ENCODE data around the gene SAP30BP. TPM values are rescaled to one million over a fixed set of nuclear protein-coding genes. Genes with fewer than 3 reads are reported as not detected.

The SAP30BP gene
- total RNA-seq, 5 donors from 2014 or later (not counting 1 experiment from before 2014, with no cell fraction given) = 124 to 191 (median 128) TPM

- Mint-ChIP-seq H3K27ac (no peak overlapping the region), H3K4me1 (peaks cover 0 to 5% (median 3%) of the 10 kb centered on the region in 3 donors), H3K9me3 (no peaks in the 10 kb centered on the region), H3K36me3 (no peaks in the 10 kb centered on the region), H3K27me3 (no peaks in the 10 kb centered on the region), H3K4me3 (no peak overlapping the region)
- CTCF ChIA-PET = no interaction called here
- H3K27ac ChIP-seq (ENCODE audit: low read length) = no peak overlapping the region
- no peak overlapping the region for H3K4me3 ChIP-seq (ENCODE audit: control insufficient read depth in 1 of 2, extremely low read depth in 1 of 2, low read length in 1 of 2)
- H3K36me3 ChIP-seq (ENCODE audit: control insufficient read depth in 2 of 2, extremely low read depth in 1 of 2, insufficient read depth in 1 of 2, low read length in 1 of 2) = no peaks in the 10 kb centered on the region
- POLR2A ChIA-PET = no interaction called here
- H3K4me1 ChIP-seq (ENCODE audit: control insufficient read depth in 1 of 2, extremely low read depth in 1 of 2, insufficient read depth in 2 of 2, low read length in 2 of 2) = no peaks in the 10 kb centered on the region
- H3K9me3 ChIP-seq = no peaks in the 10 kb centered on the region
- no peak for ATAC-seq (replicated peaks in 1 of 4)
- DNase-seq = no peak
- 90% methylated on average over 26 of the region's 31 CpGs for WGBS (ENCODE audit: insufficient coverage)
- peaks cover 0 to 2% of the 10 kb centered on the region in 2 experiments for H3K27me3 ChIP-seq (replicated peaks in 1 of 2; ENCODE audit: control insufficient read depth in 2 of 2, extremely low read depth in 1 of 2, insufficient read depth in 2 of 2, low read length in 1 of 2)
These were observed 64.8 kb downstream of the SAP30BP start for GRCh38 chr17:75731716-75732498.

GRCh38 chr17:75733471-75733870, 66.3 kb downstream of the SAP30BP start:
- Histone ChIP-seq H3K4me1 (ENCODE audit: control insufficient read depth in 1 of 2, extremely low read depth in 1 of 2, insufficient read depth in 2 of 2, low read length in 2 of 2) (no peaks in the 10 kb centered on the region), H3K9me3 (no peaks in the 10 kb centered on the region), H3K27me3 (replicated peaks in 1 of 2; ENCODE audit: control insufficient read depth in 2 of 2, extremely low read depth in 1 of 2, insufficient read depth in 2 of 2, low read length in 1 of 2) (peaks cover 0 to 4% of the 10 kb centered on the region in 2 experiments), H3K36me3 (ENCODE audit: control insufficient read depth in 2 of 2, extremely low read depth in 1 of 2, insufficient read depth in 1 of 2, low read length in 1 of 2) (no peaks in the 10 kb centered on the region), H3K27ac (ENCODE audit: low read length) (no peak overlapping the region), H3K4me3 (ENCODE audit: control insufficient read depth in 1 of 2, extremely low read depth in 1 of 2, low read length in 1 of 2) (no peak overlapping the region)
- Mint-ChIP-seq H3K4me1 (peaks cover 0 to 5% (median 3%) of the 10 kb centered on the region in 3 donors), H3K36me3 (no peaks in the 10 kb centered on the region), H3K9me3 (no peaks in the 10 kb centered on the region), H3K27ac (no peak overlapping the region), H3K27me3 (no peaks in the 10 kb centered on the region), H3K4me3 (no peak overlapping the region)
- CTCF ChIA-PET = no interaction called here
- WGBS (ENCODE audit: insufficient coverage) = 93% methylated on average over 18 of the region's 18 CpGs
- no peak for ATAC-seq (replicated peaks in 1 of 4)
- POLR2A ChIA-PET = no interaction called here
- no peak for DNase-seq

DNA sequence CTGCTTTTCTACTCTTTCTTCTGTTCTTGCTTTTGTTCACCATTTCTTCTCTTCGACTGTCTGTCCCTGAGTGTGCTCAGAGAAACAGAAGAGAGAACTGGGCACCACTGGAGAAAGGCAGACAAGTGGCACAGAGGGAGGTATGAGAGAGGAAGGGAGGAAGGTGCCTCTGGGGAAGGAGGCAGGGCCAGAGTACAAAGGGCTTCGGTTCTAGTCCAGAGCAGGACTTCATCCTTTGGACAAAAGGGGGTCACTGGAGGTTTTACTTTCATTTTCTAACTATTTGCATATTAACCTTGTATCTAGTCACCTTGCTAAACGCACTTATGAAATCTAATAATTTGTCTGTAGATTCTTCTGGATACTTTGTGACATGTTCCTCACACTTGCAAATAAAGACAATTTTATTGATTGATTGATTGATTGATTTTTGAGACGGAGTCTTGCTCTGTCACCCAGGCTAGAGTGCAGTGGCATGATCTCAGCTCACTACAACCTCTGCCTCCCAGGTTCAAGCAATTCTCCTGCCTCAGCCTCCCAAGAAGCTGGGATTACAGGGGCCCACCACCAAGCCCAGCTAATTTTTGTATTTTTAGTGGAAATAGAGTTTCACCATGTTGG, 67.6 kb downstream of the SAP30BP start:
- ChIA-PET CTCF (interaction anchor here in 1 of 2 donors (0.7 kb wide), 1 partner anchor 191 kb away, joined by 5 read pairs; no protein-coding TSS in a partner anchor), POLR2A (no interaction called here)
- no peaks in the 10 kb centered on the region for H3K36me3 ChIP-seq (ENCODE audit: control insufficient read depth in 2 of 2, extremely low read depth in 1 of 2, insufficient read depth in 1 of 2, low read length in 1 of 2)
- no peak overlapping the region for H3K27ac ChIP-seq (ENCODE audit: low read length)
- no peak for DNase-seq
- no peaks in the 10 kb centered on the region for H3K9me3 ChIP-seq
- H3K4me1 ChIP-seq (ENCODE audit: control insufficient read depth in 1 of 2, extremely low read depth in 1 of 2, insufficient read depth in 2 of 2, low read length in 2 of 2) = no peaks in the 10 kb centered on the region
- no peak for ATAC-seq (replicated peaks in 1 of 4)
- peaks cover 0 to 7% of the 10 kb centered on the region in 2 experiments for H3K27me3 ChIP-seq (replicated peaks in 1 of 2; ENCODE audit: control insufficient read depth in 2 of 2, extremely low read depth in 1 of 2, insufficient read depth in 2 of 2, low read length in 1 of 2)
- Mint-ChIP-seq H3K4me1 (peaks cover 0 to 5% (median 3%) of the 10 kb centered on the region in 3 donors), H3K27me3 (no peaks in the 10 kb centered on the region), H3K36me3 (no peaks in the 10 kb centered on the region), H3K4me3 (no peak overlapping the region), H3K9me3 (no peaks in the 10 kb centered on the region), H3K27ac (peak overlapping the region; percentile 37 to 81)
- WGBS (ENCODE audit: insufficient coverage) = no CpG with 5 or more reads among the region's 4 CpGs
- no peak overlapping the region for H3K4me3 ChIP-seq (ENCODE audit: control insufficient read depth in 1 of 2, extremely low read depth in 1 of 2, low read length in 1 of 2)

DNA sequence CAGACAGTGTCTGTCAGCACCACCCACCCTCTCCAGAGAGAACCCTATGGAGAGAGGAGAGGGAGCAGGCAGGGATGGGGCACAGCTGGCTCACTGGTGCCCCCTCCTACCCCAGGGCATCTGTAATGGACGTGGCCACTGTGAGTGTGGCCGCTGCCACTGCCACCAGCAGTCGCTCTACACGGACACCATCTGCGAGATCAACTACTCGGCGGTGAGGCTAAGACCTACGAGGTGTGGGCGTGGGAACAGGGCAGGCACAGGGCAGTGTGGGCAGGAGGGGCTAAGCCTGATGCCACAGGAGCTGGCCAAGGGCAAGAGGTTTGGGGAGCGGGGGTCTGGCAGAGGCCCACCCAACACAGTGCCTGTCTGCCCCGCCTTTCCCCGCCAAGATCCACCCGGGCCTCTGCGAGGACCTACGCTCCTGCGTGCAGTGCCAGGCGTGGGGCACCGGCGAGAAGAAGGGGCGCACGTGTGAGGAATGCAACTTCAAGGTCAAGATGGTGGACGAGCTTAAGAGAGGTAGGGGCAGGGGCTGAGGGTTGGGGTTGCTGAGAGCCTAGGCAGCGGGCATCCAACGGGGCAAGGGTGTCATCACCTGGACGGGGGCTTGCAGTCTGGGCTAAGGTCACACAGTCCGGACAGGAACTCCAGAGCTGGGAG, 69.2 kb downstream of the SAP30BP start:
- ChIA-PET POLR2A (no interaction called here), CTCF (no interaction called here)
- Mint-ChIP-seq H3K36me3 (no peaks in the 10 kb centered on the region), H3K27me3 (no peaks in the 10 kb centered on the region), H3K9me3 (no peaks in the 10 kb centered on the region), H3K27ac (no peak overlapping the region), H3K4me3 (no peak overlapping the region), H3K4me1 (peaks cover 0 to 5% (median 3%) of the 10 kb centered on the region in 3 donors)
- H3K9me3 ChIP-seq = no peaks in the 10 kb centered on the region
- no peak overlapping the region for H3K27ac ChIP-seq (ENCODE audit: low read length)
- no peak for DNase-seq
- H3K27me3 ChIP-seq (replicated peaks in 1 of 2; ENCODE audit: control insufficient read depth in 2 of 2, extremely low read depth in 1 of 2, insufficient read depth in 2 of 2, low read length in 1 of 2) = peaks cover 0 to 7% of the 10 kb centered on the region in 2 experiments
- H3K4me1 ChIP-seq (ENCODE audit: control insufficient read depth in 1 of 2, extremely low read depth in 1 of 2, insufficient read depth in 2 of 2, low read length in 2 of 2) = no peaks in the 10 kb centered on the region
- H3K36me3 ChIP-seq (ENCODE audit: control insufficient read depth in 2 of 2, extremely low read depth in 1 of 2, insufficient read depth in 1 of 2, low read length in 1 of 2) = no peaks in the 10 kb centered on the region
- 87% methylated on average over 26 of the region's 26 CpGs for WGBS (ENCODE audit: insufficient coverage)
- ATAC-seq (replicated peaks in 1 of 4) = no peak
- no peak overlapping the region for H3K4me3 ChIP-seq (ENCODE audit: control insufficient read depth in 1 of 2, extremely low read depth in 1 of 2, low read length in 1 of 2)

GRCh38 chr17:75737133-75737962, 70.2 kb downstream of the SAP30BP start:
- Histone ChIP-seq H3K4me1 (ENCODE audit: control insufficient read depth in 1 of 2, extremely low read depth in 1 of 2, insufficient read depth in 2 of 2, low read length in 2 of 2) (no peaks in the 10 kb centered on the region), H3K36me3 (ENCODE audit: control insufficient read depth in 2 of 2, extremely low read depth in 1 of 2, insufficient read depth in 1 of 2, low read length in 1 of 2) (no peaks in the 10 kb centered on the region), H3K27me3 (replicated peaks in 1 of 2; ENCODE audit: control insufficient read depth in 2 of 2, extremely low read depth in 1 of 2, insufficient read depth in 2 of 2, low read length in 1 of 2) (peaks cover 0 to 7% of the 10 kb centered on the region in 2 experiments), H3K27ac (ENCODE audit: low read length) (no peak overlapping the region), H3K4me3 (ENCODE audit: control insufficient read depth in 1 of 2, extremely low read depth in 1 of 2, low read length in 1 of 2) (no peak overlapping the region), H3K9me3 (no peaks in the 10 kb centered on the region)
- Mint-ChIP-seq H3K36me3 (no peaks in the 10 kb centered on the region), H3K4me1 (peaks cover 0 to 5% (median 3%) of the 10 kb centered on the region in 3 donors), H3K4me3 (no peak overlapping the region), H3K9me3 (no peaks in the 10 kb centered on the region), H3K27ac (no peak overlapping the region), H3K27me3 (no peaks in the 10 kb centered on the region)
- ATAC-seq (replicated peaks in 1 of 4) (no peak), DNase-seq (no peak)
- CTCF ChIA-PET = no interaction called here
- WGBS (ENCODE audit: insufficient coverage) = 88% methylated on average over 8 of the region's 20 CpGs
- POLR2A ChIA-PET = no interaction called here

Measured in T-cell (primary cell).